GM12892 (cell line): ENCODE results near the gene OR13H1.
"Not testable (repeated sequence)": the region's sequence is repeated elsewhere in the genome, so short reads cannot be mapped to it uniquely, and the experiment has no call there.

Experiments used
- POLR2A ChIP-seq: IDR thresholded peaks from 2 replicates; pipeline ENCODE4 v1.6.1; 2011; ENCODE audit warnings: low read depth, low read length, control low read depth
- TAF1 ChIP-seq: IDR thresholded peaks from 2 replicates; pipeline ENCODE4 v1.6.1; 2011; ENCODE audit warnings: low read depth, mild to moderate bottlenecking, control low read depth, low read length, borderline replicate concordance

DNA sequence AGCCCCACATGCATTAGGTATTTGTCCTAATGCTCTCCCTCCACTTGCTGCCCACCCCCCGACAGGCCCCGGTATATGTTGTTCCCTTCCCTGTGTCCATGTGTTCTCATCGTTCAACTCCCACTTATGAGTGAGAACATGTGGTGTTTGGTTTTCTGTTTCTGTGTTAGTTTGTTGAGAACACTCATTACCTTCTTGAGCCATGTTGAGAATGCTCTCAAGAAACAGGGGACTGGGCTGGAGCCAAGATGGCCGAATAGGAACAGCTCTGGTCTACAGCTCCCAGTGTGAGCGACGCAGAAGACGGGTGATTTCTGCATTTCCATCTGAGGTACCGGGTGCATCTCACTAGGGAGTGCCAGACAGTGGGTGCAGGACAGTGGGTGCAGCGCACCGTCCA lies 8.6 kb downstream of the OR13H1 start:
- TF ChIP-seq TAF1, POLR2A: not testable (repeated sequence)
